ELR (cell line): ENCODE results near the gene TAS2R50.
"Not testable (repeated sequence)": the region's sequence is repeated elsewhere in the genome, so short reads cannot be mapped to it uniquely, and the experiment has no call there.

ENCODE experiments used
- DNase-seq: peaks from one replicate; pipeline ENCODE4 v3.0.0-alpha.2; 2015; ENCODE audit warnings: low read depth

Gene TAS2R50

GRCh38 chr12:10986812-10987211 is at the start of gene TAS2R50:
Gene TAS2R50 (minus strand): TSS chr12:10986912. CDS start chr12:10986860, 52 bp downstream.
- DNase-seq = no peak

- DNase-seq = not testable (repeated sequence)
Observed at GRCh38 chr12:11033959-11034358, 47.2 kb upstream of the TAS2R50 start.

DNA sequence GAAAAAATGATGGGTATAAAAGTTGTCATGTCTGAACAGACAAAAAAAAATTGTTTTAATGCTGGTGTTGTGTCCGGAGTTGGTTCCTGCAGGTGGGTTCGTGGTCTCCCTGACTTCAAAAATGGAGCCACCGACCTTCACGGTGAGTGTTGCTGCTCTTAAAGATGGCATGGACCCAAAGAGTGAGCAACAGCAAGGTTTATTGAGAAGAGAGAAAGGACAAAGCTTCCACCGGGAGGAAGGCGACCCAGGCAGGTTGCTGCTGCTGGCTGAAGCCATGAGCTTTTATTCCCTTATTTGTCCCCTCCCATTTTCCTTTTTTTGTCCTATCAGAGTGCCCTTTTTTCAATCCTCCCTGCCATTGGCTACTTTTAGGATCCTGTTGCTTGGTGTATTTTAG is 44.6 kb upstream of the TAS2R50 start, which contains the start of gene TAS2R31:
Gene TAS2R31 (minus strand): TSS at position 101 of the 400 bp plus-strand sequence. CDS start 72 bp downstream, at position 29.
- no peak for DNase-seq

- peak; percentile 14 for DNase-seq
Observed at GRCh38 chr12:11026118-11026517, 39.4 kb upstream of the TAS2R50 start.

DNA sequence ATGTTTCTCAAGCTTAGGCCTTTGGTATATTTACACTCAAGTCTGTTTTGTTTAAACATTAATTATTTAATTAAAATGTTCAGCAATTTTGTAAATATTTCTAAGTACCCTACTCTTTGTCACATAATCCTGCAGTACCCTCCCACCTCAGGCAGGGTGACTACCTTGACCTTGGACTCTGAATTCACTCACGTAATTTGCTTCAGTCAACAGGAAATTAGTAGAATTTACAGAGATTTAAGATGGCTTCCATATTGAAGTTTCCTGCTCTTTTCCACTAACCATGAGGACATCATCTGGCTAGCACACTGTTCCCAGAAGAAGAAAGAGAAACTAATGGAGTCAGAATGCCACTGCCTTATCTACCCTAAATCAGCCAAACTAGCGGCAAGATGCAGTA is 36.7 kb upstream of the TAS2R50 start:
- DNase-seq = no peak

- DNase-seq = no peak
Observed at GRCh38 chr12:11022520-11022919, 35.8 kb upstream of the TAS2R50 start, which contains the start of gene TAS2R19. Gene TAS2R19 (minus strand): TSS chr12:11022620. CDS start chr12:11022571, 49 bp downstream.

- no peak for DNase-seq
Observed at GRCh38 chr12:11016937-11017336, 30.2 kb upstream of the TAS2R50 start.

- DNase-seq = no peak
Observed at GRCh38 chr12:11015775-11016430, 29.2 kb upstream of the TAS2R50 start.

DNA sequence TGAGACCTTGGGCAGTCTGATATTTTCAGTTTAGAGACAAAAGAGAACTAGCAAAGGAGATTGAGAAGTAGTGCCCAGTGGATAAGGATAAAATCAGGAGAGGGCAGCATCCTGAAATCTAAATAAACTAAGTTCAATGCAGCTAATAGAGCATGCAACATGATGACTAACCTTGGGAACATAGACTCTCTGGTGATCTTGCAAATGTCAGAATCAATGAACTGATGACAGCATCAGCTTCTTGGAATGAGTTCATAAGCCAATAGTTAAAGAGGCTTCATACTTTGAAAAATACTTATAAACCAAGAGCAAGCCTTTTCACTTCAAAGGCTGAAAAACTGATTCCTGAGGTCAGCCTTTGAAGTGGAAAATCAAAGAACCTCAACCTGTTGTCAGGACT is 27.5 kb upstream of the TAS2R50 start:
- peak; percentile 13 for DNase-seq

- no peak for DNase-seq
Observed at GRCh38 chr12:11007608-11008007, 20.9 kb upstream of the TAS2R50 start.

GRCh38 chr12:10998204-10998603 is 11.5 kb upstream of the TAS2R50 start, which contains the start of gene TAS2R20:
Gene TAS2R20 (minus strand): TSS chr12:10998304. CDS start chr12:10997875, 429 bp downstream.
- no peak for DNase-seq

DNA sequence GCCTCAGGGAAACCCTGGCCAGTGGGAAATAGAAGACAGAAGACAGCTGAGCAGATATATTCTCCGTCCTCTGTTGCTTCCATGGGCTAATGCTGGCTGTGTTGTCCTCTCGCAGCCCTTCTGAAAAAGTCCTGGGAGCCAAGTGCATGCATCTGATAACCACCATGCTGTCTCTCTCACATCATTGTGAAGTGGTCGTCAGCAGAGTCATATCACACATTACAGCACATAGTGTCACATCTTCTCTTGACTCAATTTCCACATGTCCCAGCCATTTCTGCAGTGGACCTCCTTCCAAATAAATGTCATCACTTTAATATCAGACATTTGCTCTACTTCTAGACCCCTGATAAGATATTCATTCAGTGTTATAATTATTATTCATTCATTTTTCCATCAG is 7.6 kb upstream of the TAS2R50 start:
- DNase-seq = no peak

DNA sequence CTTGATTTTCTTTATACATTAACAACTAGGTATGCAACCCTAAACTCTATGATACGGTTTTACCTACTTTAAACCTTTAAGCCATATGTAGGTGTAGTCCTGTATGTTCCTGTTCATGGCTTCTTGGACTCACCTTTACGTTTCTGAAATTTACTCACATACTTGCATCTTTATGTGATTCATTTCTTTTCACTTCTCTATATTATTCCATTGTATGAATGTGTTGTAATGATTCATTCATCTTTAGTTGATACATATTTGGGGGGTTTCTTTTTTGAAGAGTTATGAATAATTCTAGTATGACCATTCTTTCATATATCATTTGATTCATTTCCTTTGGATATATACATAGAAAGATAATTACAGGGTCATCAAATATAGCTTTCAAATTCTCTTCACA is 2.4 kb upstream of the TAS2R50 start:
- no peak for DNase-seq

- DNase-seq = no peak
Observed at GRCh38 chr12:10982244-10982643, 4.5 kb downstream of the TAS2R50 start.

DNA sequence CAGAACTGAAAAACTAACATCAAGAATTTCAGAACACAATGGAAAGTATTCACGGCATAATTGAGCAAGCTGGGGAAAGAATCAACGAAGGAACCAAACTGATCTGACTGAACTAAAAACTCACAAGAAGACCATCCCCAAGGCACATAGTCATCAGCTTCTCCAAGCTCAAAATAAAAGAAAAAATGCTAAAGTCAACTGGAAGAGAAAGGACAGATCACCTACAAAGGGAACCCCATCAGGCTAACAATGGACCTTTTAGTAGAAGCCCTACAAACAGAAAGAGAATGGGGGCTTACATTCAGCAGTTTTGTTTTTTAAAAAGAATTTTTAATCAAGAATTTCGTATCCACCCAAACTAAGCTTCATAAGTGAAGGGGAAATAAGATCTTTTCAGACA is 11.7 kb downstream of the TAS2R50 start:
- DNase-seq = no peak

- peak; percentile 40 for DNase-seq
Observed at GRCh38 chr12:10968765-10969456, 17.8 kb downstream of the TAS2R50 start.

- peak; percentile 89 for DNase-seq
Observed at GRCh38 chr12:10967409-10967808, 19.3 kb downstream of the TAS2R50 start.

GRCh38 chr12:10966314-10966713 is 20.4 kb downstream of the TAS2R50 start:
- no peak for DNase-seq

DNA sequence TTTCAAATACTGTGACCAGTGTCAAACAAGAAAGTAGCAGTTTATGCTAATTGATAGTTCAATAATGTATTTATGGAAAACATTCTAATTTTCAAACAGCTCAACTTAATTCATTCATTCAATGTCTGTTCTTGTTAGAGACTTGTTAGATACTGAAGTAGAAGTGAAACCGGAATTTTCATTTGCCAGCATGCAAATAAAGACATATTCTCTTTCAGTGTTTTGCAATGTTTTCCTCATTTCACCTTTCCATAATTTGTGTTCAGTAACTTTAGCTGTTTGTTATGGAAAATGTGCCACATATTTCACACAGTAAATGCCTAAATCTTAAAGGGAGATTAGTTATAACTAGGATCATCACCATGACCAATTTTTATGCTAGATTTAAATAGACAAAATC is 21.2 kb downstream of the TAS2R50 start:
- DNase-seq = no peak

GRCh38 chr12:10960211-10960610 is 26.5 kb downstream of the TAS2R50 start:
- no peak for DNase-seq

GRCh38 chr12:10959804-10960203 is 26.9 kb downstream of the TAS2R50 start:
- peak; percentile 13 for DNase-seq

DNA sequence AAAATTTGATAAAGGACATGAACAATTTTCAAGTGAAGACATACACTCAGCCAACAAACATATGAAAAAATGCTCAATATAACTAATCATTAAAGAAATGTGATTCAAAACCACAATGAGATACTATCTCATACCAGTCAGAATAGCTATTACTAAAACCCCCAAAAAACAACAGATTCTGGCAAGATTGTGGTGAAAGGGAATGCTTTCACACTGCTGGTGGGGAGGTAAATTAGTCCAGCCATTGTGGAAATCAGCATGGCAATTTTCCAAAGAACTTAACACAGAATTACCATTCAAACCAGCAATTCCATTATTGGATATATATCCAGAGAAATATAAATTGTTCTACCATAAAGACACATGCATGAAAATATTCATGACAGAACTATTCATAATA is 29.0 kb downstream of the TAS2R50 start:
- peak; percentile 50 for DNase-seq

DNA sequence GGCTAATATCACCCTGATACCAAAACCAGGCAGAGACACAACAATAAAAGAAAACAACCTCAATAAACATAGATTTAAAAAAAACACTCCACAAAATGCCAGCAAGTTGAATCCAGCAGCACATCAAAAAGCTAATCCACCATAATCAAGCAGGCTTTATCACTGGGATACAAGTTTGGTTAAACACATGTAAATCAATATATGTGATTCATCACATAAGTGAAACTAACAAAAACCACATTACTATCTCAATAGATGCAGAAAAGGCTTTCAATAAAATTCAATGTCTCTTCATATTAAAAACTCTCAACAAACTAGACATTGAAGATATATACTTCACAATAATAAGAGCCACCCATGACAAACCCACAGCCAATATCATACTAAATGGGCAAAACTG is 30.6 kb downstream of the TAS2R50 start:
- no peak for DNase-seq
